HG03354 (cell line): ENCODE data around the gene ASIC5.
"Not testable (repeated sequence)": the region's sequence is repeated elsewhere in the genome, so short reads cannot be mapped to it uniquely, and the experiment has no call there.

Source experiments
- ATAC-seq: cut with Tn5 transposase; IDR thresholded peaks from one replicate; pipeline ENCODE4 v1.9.1; 2021; ENCODE audit warnings: mild to moderate bottlenecking; ENCODE audit not compliant: unreplicated experiment, poor library complexity, severe bottlenecking

Gene ASIC5

DNA sequence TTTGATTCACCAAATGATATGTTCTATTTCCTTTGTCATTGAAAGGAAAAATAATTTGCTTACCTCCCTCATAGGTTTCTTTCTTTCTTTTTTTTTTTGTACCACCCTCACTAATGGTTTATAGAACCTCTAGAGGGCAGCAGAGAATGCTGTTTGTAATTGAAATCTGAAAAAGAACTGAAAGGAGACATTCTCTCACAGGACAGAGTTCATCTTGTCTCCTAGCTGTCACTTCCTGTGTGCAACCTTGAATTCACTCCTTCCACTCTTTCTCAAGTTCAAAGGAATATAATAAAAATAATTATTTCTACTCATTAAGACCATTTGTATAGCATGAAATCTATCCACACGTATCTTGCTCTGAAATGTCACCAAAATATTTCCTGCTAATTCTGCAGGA, 56.2 kb downstream of the ASIC5 start:
- peak; percentile 98 for ATAC-seq

DNA sequence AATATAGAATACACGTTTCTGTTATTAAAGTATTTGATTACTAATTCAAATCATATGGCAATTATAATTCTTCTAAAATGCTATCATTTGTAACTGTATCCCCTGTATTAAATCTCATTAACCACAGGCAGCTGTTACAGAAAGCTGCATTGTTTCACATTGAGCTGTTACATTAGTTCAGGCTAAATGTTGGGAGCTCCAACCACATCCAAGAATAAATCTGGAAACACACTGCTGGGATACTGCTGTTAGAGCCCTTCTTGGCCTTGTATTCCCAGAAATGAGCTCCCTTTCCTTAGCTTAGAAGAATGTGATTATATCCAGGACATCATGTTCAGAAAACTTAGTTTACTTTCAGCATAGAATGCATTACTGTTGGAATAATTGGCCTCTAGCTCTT, 59.1 kb downstream of the ASIC5 start:
- no peak for ATAC-seq

DNA sequence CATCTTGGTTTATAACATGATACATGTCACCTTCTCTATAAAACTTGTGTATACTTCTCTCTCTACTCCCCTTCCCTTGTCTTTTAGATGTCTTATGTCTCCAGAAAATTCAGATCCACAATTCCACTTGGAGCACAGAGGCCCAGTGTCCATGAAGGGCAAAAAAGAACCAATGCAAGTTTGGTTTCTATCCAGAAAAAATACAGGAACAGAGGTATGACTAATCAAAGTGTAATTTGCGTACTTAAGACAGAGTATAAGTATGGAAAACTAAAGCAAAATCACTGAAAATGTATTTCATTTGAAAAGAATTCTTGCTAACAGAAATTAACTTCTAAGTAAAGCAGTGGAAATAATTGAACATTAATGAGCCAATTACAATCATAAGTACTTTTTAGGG, 61.1 kb downstream of the ASIC5 start:
- ATAC-seq: no peak

DNA sequence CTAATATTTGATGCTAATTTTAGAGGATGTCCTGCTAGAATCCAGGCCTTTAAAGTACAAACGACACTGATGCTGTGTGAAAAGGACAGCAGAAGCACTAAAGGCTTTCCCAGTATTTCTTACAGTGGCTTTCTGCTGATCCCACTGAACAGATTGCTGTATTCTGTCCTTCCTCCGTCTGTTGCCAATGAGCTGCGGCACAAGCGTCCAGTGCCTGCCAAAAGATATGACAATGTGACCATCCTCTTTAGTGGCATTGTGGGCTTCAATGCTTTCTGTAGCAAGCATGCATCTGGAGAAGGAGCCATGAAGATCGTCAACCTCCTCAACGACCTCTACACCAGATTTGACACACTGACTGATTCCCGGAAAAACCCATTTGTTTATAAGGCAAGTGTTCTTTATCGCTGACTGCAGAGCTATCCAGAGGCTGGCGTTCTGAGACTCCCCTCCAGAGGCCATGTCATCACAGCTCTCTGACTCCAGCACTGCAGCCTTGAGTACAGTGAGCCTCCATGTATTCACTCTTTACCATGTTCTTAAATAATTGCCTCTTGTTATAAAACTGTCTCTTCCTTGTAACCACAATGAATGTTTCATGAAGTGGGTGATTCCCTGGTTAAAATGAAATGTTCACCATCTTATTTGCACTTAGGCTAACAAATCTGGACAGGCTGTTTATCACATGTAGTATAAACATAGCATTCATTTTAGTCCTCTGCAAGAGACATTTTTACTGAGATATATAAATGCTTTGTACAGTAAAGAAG, 63.7 kb downstream of the ASIC5 start:
- ATAC-seq: no peak

DNA sequence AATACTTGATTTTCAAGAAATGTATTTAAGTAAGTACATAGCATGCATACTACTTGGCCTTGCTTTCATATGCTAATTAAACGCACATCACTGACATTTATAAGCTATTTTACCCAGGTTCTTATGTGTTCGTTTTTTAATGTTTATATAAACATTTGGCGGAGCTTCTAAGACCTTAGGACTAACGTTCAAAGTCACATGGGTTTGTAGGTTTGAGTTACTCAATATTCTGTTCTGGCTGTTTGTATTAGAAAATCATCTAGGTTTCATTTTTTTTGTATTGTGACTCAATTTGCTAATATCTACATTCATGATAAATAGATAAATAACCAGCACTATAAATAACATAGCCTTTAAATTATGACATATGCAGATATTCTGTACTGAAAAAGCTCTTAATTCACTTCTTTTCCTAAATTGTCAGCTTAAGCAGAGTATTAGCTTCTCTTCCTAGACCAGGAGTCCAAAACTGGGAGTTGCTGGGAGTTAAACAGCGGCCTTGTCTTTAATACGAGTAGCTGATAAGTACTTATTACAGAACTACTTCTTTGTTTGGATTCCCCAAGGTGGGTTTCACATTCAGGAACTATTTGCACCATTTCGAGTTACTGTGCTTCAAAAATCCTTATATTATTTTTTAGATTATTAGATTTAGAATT, 65.3 kb downstream of the ASIC5 start:
- no peak for ATAC-seq

DNA sequence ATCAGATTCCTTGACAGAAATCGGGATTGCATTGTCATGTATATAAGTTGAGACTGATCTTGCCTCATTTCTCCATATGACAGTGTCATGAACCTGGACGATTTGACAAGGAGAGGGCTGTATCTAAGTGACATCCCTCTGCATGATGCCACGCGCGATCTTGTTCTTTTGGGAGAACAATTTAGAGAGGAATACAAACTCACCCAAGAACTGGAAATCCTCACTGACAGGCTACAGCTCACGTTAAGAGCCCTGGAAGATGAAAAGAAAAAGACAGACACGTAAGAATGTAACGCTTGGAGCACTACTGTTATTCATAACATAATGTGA, 66.3 kb downstream of the ASIC5 start:
- no peak for ATAC-seq

DNA sequence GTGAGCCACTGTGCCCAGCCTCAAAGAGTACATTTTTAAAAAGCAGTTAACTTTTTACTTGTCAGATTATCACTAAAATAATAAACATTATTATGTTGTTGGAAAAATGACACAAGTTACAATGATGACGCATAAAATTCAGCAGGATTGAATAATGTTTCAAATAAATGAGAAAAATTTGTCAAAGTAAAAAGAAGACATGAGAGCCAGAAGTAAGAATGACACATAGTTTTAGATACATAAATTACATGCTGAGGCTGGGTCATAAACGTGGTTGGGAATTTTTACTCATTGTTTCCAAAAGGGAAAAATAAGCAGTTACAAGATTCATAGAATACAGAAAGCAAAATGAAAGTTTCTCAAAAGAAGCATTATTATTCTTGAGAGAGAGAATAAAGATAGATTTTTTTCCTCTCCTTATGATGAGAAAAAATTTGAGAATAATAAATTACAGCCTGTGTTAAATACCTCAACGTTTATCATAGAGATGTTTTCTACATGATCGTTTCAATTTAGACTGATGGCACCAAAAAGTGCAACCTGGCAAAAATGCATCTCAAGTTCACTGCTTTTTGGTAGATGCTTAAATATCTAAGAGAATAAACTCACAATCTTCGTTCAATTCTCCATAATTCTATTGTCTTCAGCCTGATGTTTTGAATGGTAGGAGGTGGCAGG, 66.8 kb downstream of the ASIC5 start:
- no peak for ATAC-seq

DNA sequence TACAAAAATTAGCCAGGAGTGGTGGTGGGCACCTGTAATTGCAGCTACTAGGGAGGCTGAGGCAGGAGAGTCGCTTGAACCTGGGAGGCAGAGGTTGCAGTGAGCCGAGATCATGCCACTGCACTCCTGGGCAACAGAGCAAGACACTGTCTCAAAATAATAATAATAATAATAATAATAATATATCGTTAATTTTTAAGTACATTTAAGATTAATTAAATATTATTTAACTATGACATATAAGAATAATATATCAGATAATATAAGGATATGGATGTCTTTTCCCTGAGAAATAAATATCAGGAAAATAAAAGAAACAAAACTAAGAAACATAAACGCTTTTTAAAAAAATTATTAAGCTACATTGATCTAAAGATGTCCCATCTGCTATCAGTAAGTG, 68.5 kb downstream of the ASIC5 start:
- not testable (repeated sequence) for ATAC-seq

DNA sequence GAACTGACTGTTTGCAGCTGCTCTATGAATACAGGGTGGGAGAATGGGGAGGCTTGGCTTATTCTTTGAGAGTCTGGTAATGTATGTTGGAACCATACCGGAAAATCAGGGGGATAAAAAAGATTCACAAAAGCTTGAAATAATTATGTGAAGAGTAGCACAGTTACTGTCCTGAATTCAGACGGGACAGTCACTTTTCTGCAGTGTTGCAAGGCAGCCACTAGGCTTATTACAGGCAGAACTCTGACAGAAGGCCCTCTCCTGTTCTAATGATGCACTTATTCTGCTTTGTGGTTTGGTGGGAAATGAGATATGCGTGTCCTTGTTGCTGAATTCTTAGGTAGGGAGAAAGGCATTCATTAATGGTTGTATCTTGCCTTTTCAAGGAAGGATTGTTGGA, 70.1 kb downstream of the ASIC5 start:
- ATAC-seq: peak; percentile 93

DNA sequence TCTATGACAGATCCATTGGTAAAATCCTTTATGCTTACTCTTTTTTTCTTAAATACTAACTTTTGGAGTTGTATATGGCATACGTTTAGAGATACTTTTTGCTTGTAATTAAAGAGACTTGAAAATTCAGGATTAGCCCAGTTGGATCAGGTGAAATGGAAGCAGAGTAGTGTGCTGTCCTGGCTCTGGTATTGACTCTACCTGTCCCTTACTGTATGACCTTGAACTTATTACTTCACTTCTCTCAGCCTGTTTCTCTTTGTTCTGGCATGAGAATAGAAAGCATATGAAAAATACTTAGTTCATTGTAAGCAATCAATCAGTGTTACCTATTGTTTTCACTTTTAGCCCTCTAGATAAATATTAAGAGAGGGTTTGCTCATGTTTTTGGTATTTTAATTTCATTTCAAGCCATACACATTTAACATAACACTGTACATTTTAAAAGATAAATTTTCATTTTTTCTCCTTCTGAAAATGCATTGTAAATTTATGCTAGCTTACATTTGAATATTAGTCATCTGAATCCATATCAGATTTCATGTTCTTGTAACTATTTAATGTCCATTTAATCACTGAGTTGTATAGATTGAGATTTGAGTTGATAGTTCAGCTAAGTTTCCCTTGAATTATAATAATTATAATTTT, 71.4 kb downstream of the ASIC5 start:
- ATAC-seq: no peak

DNA sequence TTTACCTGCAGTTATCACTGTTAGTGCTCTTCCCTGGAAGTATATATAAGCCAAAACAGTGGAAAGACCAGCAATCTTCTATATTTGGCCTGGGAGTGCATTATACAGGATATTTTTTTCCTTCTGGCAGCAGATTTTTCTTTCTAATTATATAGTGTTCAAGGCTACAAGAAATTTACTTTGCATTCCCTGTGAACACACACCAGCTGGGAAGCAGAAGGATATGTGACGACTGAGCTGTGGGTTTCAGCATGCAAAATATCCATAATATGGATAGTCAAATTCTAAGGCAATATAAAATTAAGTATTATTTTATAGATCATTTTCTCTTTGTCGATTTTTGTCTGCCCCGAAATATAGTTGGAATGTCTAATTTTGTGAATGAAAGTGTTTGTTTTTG, 76.1 kb downstream of the ASIC5 start:
- no peak for ATAC-seq

DNA sequence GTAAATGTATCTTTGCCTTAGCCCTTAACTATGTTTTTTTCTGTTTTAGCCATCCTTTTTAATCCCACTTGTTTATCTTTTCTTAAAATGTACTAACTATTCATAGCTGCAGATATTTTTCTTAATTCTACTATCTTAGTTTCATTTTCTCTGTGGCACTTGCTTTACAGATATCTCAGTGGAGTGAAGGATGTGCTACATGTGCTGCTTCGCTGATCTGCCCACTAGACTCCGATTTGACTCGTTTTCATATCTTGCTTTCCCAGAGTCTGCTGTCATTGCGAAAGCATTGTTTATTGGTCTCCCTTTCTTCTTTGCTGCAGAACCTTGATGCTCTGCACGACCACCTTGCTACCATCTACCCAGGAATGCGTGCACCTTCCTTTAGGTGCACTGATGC, 76.7 kb downstream of the ASIC5 start:
- no peak for ATAC-seq

DNA sequence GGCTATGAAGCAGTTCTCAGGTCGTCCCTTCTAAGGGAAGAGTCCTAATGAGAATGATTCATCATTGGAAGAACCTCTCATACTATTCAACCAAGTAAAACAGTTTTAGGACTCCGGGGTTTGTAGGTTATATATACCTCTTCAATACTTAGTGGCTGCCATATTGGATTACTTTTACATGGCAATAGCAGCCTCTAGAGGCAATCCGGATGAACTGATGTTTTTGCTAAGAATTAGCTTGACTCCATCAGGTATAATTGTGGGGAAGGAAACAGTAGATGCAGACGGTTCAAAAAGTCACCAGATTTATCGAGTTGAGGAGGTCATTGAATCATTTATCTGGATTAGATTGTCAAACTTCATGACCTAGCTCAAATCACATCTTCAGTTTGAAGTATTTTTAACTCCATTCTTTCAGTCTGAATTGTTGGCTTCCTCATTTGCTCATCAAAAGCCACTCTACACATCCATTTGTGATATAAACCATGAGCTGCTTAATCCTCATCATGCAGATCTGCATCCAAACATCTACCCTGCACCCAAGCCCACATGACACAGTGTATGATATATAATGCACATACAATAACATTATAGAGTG, 78.9 kb downstream of the ASIC5 start:
- peak; percentile 98 for ATAC-seq

DNA sequence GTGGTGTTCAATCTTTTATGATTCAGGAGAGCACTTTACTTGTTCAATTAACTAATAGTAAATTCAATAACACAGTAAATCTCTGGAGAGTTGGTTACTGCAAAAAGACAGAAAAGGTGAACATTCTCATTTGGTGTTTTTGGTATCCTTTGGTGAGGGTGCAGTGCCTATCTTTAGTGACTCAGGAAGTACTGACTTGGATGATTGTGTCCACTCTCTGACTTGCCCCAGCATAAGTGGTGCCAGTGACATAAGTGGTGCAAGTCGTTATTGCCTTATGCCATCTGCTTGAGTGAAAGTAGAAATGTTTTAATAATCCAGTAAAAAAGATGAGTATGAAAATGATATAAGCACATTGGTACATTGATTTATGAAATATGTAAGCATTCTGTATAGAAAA, 80.2 kb downstream of the ASIC5 start:
- ATAC-seq: no peak

DNA sequence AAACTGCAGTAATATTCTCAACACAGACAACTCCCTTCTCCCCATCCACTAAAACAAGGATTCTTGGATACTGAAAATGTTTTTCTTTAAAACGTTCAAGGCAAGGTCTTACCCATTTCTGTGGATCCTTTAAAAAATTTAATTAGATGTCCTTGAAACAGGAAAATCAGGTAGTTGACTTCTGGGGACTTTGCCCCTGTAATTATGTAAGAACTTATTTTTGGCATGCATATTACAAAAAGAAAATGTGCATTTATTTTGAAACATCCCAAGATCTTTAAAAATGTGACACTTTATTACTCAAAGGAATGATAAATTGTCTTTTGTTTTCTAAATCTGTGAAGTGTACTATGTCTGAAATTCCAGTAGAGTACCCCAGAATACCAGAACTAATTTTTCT, 81.4 kb downstream of the ASIC5 start:
- ATAC-seq: no peak

DNA sequence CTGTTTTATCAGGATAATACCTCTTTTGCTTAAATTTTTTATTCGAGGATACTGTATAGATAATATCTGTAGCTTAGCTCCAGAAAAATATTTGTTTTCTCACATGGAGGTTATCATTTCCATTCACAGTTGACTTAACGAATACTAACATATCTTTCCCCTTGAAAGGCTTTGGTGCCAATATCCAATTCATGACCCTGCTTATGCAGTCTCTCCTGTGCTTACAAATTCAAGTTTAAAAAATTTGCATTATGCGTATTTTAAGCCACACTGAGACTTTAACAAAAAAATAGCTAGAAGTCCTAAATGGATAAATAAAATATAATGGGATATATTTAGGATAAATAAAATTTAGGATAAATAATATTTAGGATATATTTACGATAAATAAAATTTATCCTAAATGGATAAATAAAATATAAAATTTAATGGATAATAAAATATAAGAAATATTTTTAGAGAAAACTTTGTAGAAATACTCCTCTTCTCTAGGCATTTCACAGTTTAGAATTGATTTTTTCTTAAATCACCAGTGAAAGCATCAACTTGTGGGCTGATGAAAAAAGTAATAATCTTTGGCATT, 84.7 kb downstream of the ASIC5 start:
- no peak for ATAC-seq

DNA sequence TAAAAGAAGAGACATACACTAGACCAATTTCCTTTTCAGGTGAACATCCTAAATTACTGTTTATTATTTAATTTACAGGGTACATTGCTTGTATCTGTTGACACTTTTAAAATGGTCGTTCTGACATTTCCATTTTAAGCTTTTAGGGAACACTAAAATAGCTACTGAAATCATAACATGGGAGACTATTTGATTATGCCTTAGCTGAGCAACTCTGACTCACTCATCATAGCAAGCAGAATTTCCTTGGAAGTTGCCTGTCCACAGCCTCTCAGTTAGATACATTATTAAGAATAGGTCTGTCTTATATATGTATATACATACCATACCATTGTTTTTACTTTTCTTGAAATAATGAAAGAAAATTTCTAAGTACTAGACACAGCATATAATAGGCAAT, 85.3 kb downstream of the ASIC5 start:
- ATAC-seq: no peak
